Measurements from ENCODE around the gene CACNA1F. TPM values are rescaled to one million over a fixed set of nuclear protein-coding genes. Genes with fewer than 3 reads are reported as not detected.

The CACNA1F gene
- total RNA-seq, 1 donor from 2014 or later: 0.07 TPM

DNA sequence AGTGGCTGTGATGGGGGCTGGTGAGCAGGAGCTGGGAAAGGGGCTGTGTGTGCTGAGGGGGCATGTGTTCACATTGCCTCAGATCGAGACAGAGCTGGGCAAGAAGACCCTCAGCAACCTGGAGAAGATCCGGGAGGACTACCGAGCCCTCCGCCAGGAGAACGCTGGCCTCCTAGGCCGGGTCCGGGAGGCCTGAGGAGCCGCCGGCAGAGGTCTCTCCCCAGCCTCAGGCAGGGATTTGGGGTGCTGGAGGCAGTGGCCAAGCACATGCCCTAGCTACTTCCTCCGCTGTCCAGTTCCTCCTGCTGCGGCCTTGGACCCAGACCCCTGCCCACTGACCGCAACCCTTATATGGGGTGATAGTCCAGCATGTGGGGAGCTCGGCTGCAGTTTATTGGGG is 16.9 kb upstream of the CACNA1F start:
- H3K9me3 Mint-ChIP-seq: no peaks in the 10 kb centered on the region
- H3K27me3 Mint-ChIP-seq: no peaks in the 10 kb centered on the region
- H3K27ac Mint-ChIP-seq: no peak overlapping the region
- no peak overlapping the region for H3K4me3 Mint-ChIP-seq
- H3K36me3 Mint-ChIP-seq (ENCODE audit: low read depth): peaks cover 23% of the 10 kb centered on the region
- DNase-seq: no peak
- H3K4me1 Mint-ChIP-seq: peaks cover 6% of the 10 kb centered on the region
- intact Hi-C loops (cut with micrococcal nuclease): no loop called here

DNA sequence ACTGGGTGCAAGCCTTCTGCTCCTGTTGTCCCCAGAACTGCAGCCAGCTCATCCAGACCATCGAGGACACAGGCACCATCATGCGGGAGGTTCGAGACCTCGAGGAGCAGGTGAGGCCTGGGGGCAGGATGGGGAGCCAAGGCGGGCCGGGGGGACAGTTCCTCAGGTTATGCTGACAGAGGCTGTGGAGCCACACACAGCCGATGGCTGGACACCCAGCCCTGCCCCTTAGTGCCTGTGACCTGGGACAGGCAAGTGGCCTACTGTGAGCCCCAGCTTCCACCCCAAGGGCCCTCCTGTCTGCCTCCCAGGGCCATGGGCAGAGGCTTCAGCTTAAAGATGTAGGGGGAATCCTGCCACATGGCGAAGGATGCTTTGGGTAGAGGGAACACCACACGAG is 16.5 kb upstream of the CACNA1F start:
- H3K27me3 Mint-ChIP-seq: no peaks in the 10 kb centered on the region
- intact Hi-C loops (cut with micrococcal nuclease): no loop called here
- H3K4me3 Mint-ChIP-seq: no peak overlapping the region
- no peak overlapping the region for H3K27ac Mint-ChIP-seq
- peaks cover 28% of the 10 kb centered on the region for H3K36me3 Mint-ChIP-seq (ENCODE audit: low read depth)
- H3K9me3 Mint-ChIP-seq: no peaks in the 10 kb centered on the region
- DNase-seq: no peak
- peaks cover 6% of the 10 kb centered on the region for H3K4me1 Mint-ChIP-seq

DNA sequence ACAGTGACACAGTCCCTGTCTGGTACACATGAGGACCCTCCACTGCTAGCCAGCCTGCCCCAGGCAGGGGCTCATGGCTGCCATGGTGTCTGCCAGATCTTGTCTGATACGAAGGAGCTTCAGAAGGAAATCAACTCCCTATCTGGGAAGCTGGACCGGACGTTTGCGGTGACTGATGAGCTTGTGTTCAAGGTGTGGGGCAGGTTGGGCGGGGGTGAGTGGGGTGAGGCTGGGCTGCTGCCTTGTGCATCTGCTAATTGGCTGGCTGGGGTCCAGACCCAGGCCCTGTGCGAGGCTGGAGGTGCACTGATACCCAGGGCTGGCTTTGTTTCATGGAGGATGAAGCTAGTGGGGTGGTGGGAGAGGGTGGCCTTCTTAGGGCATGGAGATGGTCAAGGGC is 15.9 kb upstream of the CACNA1F start:
- H3K9me3 Mint-ChIP-seq: no peaks in the 10 kb centered on the region
- H3K36me3 Mint-ChIP-seq (ENCODE audit: low read depth): peaks cover 32% of the 10 kb centered on the region
- no peak overlapping the region for H3K4me3 Mint-ChIP-seq
- H3K27me3 Mint-ChIP-seq: no peaks in the 10 kb centered on the region
- no peak for DNase-seq
- H3K4me1 Mint-ChIP-seq: peaks cover 6% of the 10 kb centered on the region
- intact Hi-C loops (cut with micrococcal nuclease): no loop called here
- H3K27ac Mint-ChIP-seq: no peak overlapping the region

- intact Hi-C loops (cut with micrococcal nuclease): no loop called here
- Mint-ChIP-seq H3K27ac (no peak overlapping the region), H3K4me1 (peaks cover 6% of the 10 kb centered on the region), H3K9me3 (no peaks in the 10 kb centered on the region), H3K36me3 (ENCODE audit: low read depth) (peaks cover 37% of the 10 kb centered on the region), H3K27me3 (no peaks in the 10 kb centered on the region), H3K4me3 (no peak overlapping the region)
- DNase-seq: no peak
Observed at GRCh38 chrX:49247916-49248811, 15.0 kb upstream of the CACNA1F start.

- H3K27me3 Mint-ChIP-seq: no peaks in the 10 kb centered on the region
Observed at GRCh38 chrX:49247346-49247745, 14.2 kb upstream of the CACNA1F start.

GRCh38 chrX:49246541-49246940 is 13.4 kb upstream of the CACNA1F start:
- Mint-ChIP-seq H3K9me3 (no peaks in the 10 kb centered on the region), H3K27me3 (no peaks in the 10 kb centered on the region), H3K4me3 (no peak overlapping the region), H3K36me3 (ENCODE audit: low read depth) (peaks cover 33% of the 10 kb centered on the region), H3K27ac (no peak overlapping the region), H3K4me1 (peaks cover 6% of the 10 kb centered on the region)
- intact Hi-C loops (cut with micrococcal nuclease): no loop called here
- DNase-seq: no peak

More at GRCh38 chrX:49247346-49247745, 14.2 kb upstream of the CACNA1F start:
- Mint-ChIP-seq H3K4me3 (no peak overlapping the region), H3K9me3 (no peaks in the 10 kb centered on the region), H3K4me1 (peaks cover 6% of the 10 kb centered on the region), H3K36me3 (ENCODE audit: low read depth) (peaks cover 35% of the 10 kb centered on the region), H3K27ac (no peak overlapping the region)
- intact Hi-C loops (cut with micrococcal nuclease): no loop called here
- no peak for DNase-seq

DNA sequence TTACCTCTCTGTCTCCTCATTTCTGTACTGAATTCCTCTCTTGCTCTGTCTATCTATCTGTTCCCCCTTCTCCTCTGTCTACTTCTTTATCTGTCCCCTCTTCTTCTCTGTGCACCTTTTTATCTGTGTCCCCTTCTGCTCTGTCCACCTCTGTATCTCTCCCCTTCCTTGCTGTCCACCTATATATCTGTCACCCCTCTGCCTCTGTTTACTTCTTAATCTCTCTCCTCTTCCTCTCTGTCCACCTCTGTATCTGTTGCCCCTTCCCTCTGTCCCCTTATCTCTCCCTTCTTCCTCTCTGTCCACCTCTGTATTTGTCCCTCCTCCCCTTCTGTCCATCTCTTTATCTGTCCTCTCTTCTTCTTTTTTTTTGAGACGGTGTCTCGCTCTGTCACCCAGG is 11.1 kb upstream of the CACNA1F start:
- intact Hi-C loops (cut with micrococcal nuclease): no loop called here
- Mint-ChIP-seq H3K27me3 (no peaks in the 10 kb centered on the region), H3K36me3 (ENCODE audit: low read depth) (peaks cover 35% of the 10 kb centered on the region), H3K9me3 (no peaks in the 10 kb centered on the region), H3K4me3 (no peak overlapping the region), H3K4me1 (no peaks in the 10 kb centered on the region), H3K27ac (no peak overlapping the region)
- no peak for DNase-seq

DNA sequence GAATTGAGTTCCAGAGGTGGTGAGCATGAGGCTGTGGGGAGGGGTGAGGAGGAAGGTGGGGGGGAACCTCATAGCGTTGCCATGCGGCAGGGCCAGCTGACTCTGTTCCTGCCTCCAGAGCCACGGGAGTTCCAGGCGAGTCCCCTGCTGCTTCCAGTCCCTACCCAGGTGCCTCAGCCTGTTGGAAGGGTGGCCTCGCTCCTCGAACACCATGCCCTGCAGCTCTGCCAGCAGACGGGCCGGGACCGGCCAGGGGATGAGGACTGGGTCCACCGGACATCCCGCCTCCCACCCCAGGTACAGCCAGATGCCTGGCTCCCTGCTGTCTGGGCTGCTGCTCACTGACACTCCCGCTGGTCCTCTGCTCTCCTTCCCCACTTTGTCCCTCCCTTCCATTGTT is 10.0 kb upstream of the CACNA1F start:
- Mint-ChIP-seq H3K4me3 (no peak overlapping the region), H3K36me3 (ENCODE audit: low read depth) (peaks cover 33% of the 10 kb centered on the region), H3K27ac (no peak overlapping the region), H3K27me3 (no peaks in the 10 kb centered on the region), H3K9me3 (no peaks in the 10 kb centered on the region), H3K4me1 (no peaks in the 10 kb centered on the region)
- intact Hi-C loops (cut with micrococcal nuclease): no loop called here
- DNase-seq: no peak

- H3K27me3 Mint-ChIP-seq: no peaks in the 10 kb centered on the region
- H3K4me1 Mint-ChIP-seq: no peaks in the 10 kb centered on the region
- no peak overlapping the region for H3K4me3 Mint-ChIP-seq
- DNase-seq: no peak
- no peak overlapping the region for H3K27ac Mint-ChIP-seq
- intact Hi-C loops (cut with micrococcal nuclease): no loop called here
- peaks cover 33% of the 10 kb centered on the region for H3K36me3 Mint-ChIP-seq (ENCODE audit: low read depth)
- H3K9me3 Mint-ChIP-seq: no peaks in the 10 kb centered on the region
Observed at GRCh38 chrX:49242545-49243066, 9.5 kb upstream of the CACNA1F start.

DNA sequence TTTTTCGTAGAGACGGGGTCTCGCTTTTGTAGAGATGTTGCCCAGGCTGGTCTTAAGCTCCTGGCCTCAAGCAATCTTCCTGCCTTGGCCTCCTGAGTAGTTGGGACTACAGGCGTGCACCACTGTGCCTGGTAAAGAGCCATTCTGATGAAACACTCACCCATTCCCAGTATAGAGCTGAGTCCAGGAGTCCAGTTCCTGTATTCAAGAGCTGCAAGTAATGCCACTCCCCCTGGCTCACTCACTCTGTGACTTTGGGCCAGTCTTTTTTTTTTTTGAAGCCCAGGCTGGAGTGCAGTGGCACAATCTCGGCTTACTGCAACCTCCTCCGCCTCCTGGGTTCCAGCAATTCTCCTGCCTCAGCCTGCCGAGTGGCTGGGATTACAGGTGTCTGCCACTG is 5.6 kb upstream of the CACNA1F start:
- Mint-ChIP-seq H3K4me1 (peaks cover 9% of the 10 kb centered on the region), H3K9me3 (no peaks in the 10 kb centered on the region), H3K4me3 (no peak overlapping the region), H3K27me3 (no peaks in the 10 kb centered on the region), H3K36me3 (ENCODE audit: low read depth) (peaks cover 21% of the 10 kb centered on the region), H3K27ac (no peak overlapping the region)
- intact Hi-C loops (cut with micrococcal nuclease): no loop called here
- DNase-seq: no peak

GRCh38 chrX:49237060-49237459 is 3.9 kb upstream of the CACNA1F start:
- H3K27me3 Mint-ChIP-seq: no peaks in the 10 kb centered on the region
- peaks cover 14% of the 10 kb centered on the region for H3K36me3 Mint-ChIP-seq (ENCODE audit: low read depth)
- DNase-seq: no peak
- H3K27ac Mint-ChIP-seq: peak overlapping the region; percentile 76
- H3K4me1 Mint-ChIP-seq: peaks cover 12% of the 10 kb centered on the region
- H3K9me3 Mint-ChIP-seq: no peaks in the 10 kb centered on the region
- intact Hi-C loops (cut with micrococcal nuclease): no loop called here
- peak overlapping the region; percentile 92 for H3K4me3 Mint-ChIP-seq

DNA sequence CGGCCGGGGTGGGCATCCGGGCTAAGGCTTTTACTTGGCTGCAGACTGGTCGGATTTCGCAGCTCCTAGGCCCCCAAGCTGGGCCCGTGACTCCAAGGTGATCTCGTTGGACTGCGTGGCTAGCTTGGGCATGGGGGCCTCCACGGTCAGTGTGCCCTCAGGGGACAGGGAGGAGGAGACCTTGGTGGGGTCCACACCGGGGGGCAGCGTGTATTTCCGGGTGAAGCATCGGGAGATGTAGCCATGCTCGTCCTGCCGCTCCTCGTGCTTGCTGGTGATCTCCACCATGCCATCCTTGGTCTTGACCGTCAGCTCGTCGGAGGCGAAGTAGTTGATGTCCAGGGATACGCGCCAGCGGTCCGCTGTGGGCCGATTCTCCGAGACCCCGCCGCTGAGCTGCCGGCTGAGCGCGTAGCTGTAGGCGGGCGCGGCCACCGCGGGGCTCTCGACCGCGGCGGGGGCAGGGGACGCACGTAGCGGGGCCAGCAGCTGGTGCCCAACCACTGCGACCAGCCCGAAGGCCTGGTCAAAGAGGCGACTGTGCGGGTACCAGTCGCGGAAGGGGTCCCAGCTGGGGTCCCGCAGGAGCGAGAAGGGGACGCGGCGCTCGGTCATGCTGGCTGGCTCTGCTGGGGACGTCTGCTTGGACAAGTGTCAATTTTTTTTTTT is 881 bp upstream of the CACNA1F start:
- H3K27me3 Mint-ChIP-seq: no peaks in the 10 kb centered on the region
- no peak overlapping the region for H3K4me3 Mint-ChIP-seq
- peaks cover 6% of the 10 kb centered on the region for H3K36me3 Mint-ChIP-seq (ENCODE audit: low read depth)
- peaks cover 23% of the 10 kb centered on the region for H3K4me1 Mint-ChIP-seq
- intact Hi-C loops (cut with micrococcal nuclease): loop anchor here (2.0 kb wide), 1 partner anchor 31 kb away; the partner anchor contains the start of gene FOXP3
- no peak for DNase-seq
- H3K27ac Mint-ChIP-seq: no peak overlapping the region
- no peaks in the 10 kb centered on the region for H3K9me3 Mint-ChIP-seq

DNA sequence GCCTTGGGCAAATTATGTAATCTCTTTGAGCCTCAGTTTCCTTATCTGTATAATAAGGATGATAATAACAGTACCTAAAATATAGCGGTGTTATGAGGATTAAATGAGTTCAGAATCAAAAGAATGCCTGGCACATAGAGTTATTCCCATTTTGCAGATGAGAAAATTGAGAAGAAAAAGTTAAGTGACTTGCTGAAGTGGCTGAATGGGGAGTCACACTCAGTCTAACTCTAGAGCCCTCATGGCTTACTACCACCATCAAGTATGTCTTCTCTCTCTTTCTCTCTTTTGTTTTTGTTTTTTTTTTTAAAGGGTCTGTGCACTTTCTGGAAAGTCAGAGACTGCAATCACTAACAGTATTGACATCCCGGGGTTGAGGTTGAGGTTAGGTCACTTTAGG is 615 bp downstream of the CACNA1F start:
- no peak overlapping the region for H3K27ac Mint-ChIP-seq
- no peaks in the 10 kb centered on the region for H3K9me3 Mint-ChIP-seq
- intact Hi-C loops (cut with micrococcal nuclease): no loop called here
- H3K4me3 Mint-ChIP-seq: peak overlapping the region; percentile 18
- H3K4me1 Mint-ChIP-seq: peaks cover 23% of the 10 kb centered on the region
- no peak for DNase-seq
- H3K36me3 Mint-ChIP-seq (ENCODE audit: low read depth): peaks cover 4% of the 10 kb centered on the region
- no peaks in the 10 kb centered on the region for H3K27me3 Mint-ChIP-seq

DNA sequence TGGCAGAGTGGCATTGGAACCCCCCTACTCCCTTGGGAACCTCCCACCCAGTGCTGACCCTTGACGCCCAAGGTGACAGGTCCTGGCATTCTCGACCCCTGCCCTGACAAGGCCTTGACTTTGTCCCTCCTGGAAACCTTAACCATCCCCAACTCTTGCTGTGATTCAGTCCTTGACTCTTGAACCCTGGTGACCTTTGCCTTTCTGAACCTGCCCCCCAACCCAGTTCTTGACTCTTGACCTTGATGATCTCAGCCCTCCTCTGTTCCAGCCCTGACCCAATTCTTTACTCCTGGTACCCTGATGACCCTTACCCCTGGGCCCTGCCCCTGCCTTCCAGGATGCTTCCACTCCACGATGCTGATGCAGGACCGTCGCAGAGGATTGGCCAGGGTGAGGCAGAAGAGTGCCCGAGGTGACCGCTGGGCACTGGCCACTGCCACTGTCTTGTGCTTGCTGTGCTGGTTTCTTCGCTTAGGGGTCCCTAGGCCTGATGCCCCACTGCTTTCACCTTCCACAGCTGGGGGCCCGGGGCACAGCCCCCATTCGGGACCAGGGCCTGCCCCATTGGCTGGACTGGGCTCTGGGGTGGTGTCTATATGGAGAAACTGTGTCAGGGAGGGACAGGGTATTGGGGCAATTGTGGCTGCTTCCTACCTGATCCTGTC is 1.7 kb downstream of the CACNA1F start:
- peaks cover 2% of the 10 kb centered on the region for H3K36me3 Mint-ChIP-seq (ENCODE audit: low read depth)
- peak overlapping the region; percentile 80 for H3K4me3 Mint-ChIP-seq
- no peaks in the 10 kb centered on the region for H3K9me3 Mint-ChIP-seq
- H3K4me1 Mint-ChIP-seq: peaks cover 15% of the 10 kb centered on the region
- H3K27me3 Mint-ChIP-seq: no peaks in the 10 kb centered on the region
- H3K27ac Mint-ChIP-seq: peak overlapping the region; percentile 19
- intact Hi-C loops (cut with micrococcal nuclease): no loop called here
- no peak for DNase-seq

Data from activated CD4-positive, alpha-beta T cell treated with anti-CD3 and anti-CD28 coated beads, Interleukin-2, amount 10 ng/mL, durations not matched to agents 24 days and 14 days (primary cell).